HAP-1 (cell line): Measurements from ENCODE around the gene CTNNB1.
"Not testable (repeated sequence)": the region's sequence is repeated elsewhere in the genome, so short reads cannot be mapped to it uniquely, and the experiment has no call there.

Experiments used
- DNase-seq, 2 experiments: peaks; one replicate each; pipeline ENCODE4 v3.0.0-alpha.2; 2016 to 2020; ENCODE audit warnings: low spot score in 2 of 2
- H3K27me3 ChIP-seq: fragments of 250-450 bp; sonication (Bioruptor Pico); 2 replicates; pipeline ENCODE4 v1.5.1; 2020; ENCODE audit warnings: low read depth, mild to moderate bottlenecking, moderate library complexity
- H3K36me3 ChIP-seq: fragments of 250-450 bp; sonication (Bioruptor Pico); replicated peaks from 2 replicates; pipeline ENCODE4 v1.5.1; 2020; ENCODE audit warnings: mild to moderate bottlenecking
- H3K4me1 ChIP-seq: fragments of 250-450 bp; sonication (Bioruptor Pico); 2 replicates; pipeline ENCODE4 v1.5.1; 2020; ENCODE audit warnings: mild to moderate bottlenecking
- H3K4me3 ChIP-seq: fragments of 250-450 bp; sonication (Bioruptor Pico); 2 replicates; pipeline ENCODE4 v1.5.1; 2020; ENCODE audit warnings: mild to moderate bottlenecking, moderate library complexity
- H3K9me3 ChIP-seq: fragments of 250-450 bp; sonication (Bioruptor Pico); 2 replicates; pipeline ENCODE4 v1.5.1; 2020; ENCODE audit warnings: mild to moderate bottlenecking, moderate library complexity
- in situ Hi-C: fragments of 300-500 bp; cut with MboI; formaldehyde crosslinking; loops from 3 replicates; pipeline ENCODE4 v1.14.3; 2020; ENCODE audit warnings: low sequenced_read_pairs, inconsistent platforms, mixed read lengths

Gene CTNNB1

DNA sequence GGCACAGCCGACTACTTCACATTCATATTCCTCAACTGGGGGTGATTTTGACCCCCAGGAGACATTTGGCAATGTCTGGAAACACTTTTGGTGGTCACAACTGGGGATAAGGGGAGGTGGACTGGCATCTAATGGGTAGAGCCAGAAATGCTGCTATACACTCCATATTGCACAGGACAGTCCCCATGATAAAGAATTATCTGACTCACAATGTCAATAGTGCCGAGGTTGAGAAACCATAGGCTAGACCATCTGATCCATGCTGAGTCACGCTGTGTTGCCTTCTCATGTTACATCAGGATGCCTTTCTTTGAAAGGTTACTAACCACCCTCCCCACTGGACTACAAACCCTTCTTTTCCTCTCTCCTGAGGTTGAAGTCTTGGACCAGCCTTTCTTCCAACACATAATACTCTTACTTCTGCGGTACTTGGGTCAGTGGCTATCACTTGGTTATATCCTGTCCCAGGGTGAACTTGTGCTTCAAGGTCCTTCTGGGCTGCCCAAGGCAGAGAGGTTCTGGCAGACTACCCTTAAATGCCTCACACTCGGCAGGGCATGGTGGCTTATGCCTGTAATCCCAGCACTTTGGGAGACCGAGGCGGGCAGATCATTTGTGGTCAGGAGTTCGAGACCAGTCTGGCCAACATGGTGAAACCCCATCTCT lies 68.8 kb downstream of the CTNNB1 start:
- in situ Hi-C loops = no loop called here
- H3K4me3 ChIP-seq = no peak overlapping the region
- no peak for DNase-seq
- H3K9me3 ChIP-seq = no peaks in the 10 kb centered on the region
- no peaks in the 10 kb centered on the region for H3K36me3 ChIP-seq
- no peaks in the 10 kb centered on the region for H3K27me3 ChIP-seq
- no peaks in the 10 kb centered on the region for H3K4me1 ChIP-seq

DNA sequence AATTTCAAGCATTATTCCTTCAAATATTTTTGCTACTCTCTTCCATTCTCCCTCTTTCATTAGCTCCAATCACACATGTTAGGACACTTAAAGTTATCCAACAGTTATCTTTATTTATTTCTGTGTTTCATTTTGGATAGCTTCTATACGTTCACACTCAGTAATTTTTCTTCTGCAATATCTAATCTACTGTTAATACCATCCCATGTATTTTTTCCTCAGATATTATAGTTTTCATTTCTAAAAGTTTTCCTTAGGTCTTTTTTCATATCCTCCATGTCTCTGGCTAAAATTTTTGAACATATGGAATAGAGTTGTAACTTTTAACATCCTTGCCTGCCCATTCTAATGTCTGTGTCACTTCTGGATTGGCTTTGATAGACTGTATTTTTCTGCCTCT lies 73.4 kb downstream of the CTNNB1 start:
- H3K27me3 ChIP-seq = no peaks in the 10 kb centered on the region
- in situ Hi-C loops = no loop called here
- peaks cover 3% of the 10 kb centered on the region; the same call in 1 of the 2 replicates for H3K4me1 ChIP-seq

GRCh38 chr3:41274944-41275668 lies 75.8 kb downstream of the CTNNB1 start:
- H3K4me3 ChIP-seq = no peak overlapping the region
- in situ Hi-C loops = no loop called here
- no peaks in the 10 kb centered on the region for H3K9me3 ChIP-seq
- no peaks in the 10 kb centered on the region for H3K27me3 ChIP-seq
- H3K36me3 ChIP-seq = no peaks in the 10 kb centered on the region
- DNase-seq = no peak
- peaks cover 3% of the 10 kb centered on the region; the same call in 1 of the 2 replicates for H3K4me1 ChIP-seq

More for the DNA sequence above, 73.4 kb downstream of the CTNNB1 start:
- DNase-seq = no peak
- Histone ChIP-seq H3K9me3 (no peaks in the 10 kb centered on the region), H3K36me3 (no peaks in the 10 kb centered on the region), H3K4me3 (no peak overlapping the region)

DNA sequence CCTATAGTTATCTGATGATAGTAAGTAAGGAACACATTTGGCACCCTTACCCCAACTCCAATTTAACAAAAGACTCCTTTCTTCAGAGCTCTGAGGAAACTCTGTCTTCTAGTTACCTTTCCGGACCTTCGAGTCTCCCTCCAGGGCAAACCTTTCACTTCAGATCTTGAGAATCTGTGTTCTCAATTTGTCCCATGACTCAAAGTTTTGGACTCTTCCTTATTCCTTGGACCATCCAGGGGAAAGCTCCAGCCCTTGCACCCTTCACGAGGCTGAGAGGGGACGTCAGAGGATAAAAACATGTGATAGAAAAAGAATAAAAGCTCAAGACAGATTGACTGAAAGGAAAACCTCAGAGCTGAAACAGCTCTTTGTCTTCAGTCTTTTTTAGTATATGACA lies 76.9 kb downstream of the CTNNB1 start:
- H3K27me3 ChIP-seq = no peaks in the 10 kb centered on the region
- in situ Hi-C loops = no loop called here
- H3K9me3 ChIP-seq = no peaks in the 10 kb centered on the region
- H3K4me1 ChIP-seq = peaks cover 3% of the 10 kb centered on the region; the same call in 1 of the 2 replicates
- H3K36me3 ChIP-seq = no peaks in the 10 kb centered on the region
- H3K4me3 ChIP-seq = no peak overlapping the region
- DNase-seq = no peak

- Histone ChIP-seq H3K9me3 (no peaks in the 10 kb centered on the region), H3K27me3 (no peaks in the 10 kb centered on the region), H3K4me3 (no peak overlapping the region), H3K36me3 (no peaks in the 10 kb centered on the region), H3K4me1 (peaks cover 3% of the 10 kb centered on the region; the same call in 1 of the 2 replicates)
- no peak for DNase-seq
- in situ Hi-C loops = no loop called here
Observed at GRCh38 chr3:41277790-41278465, 78.6 kb downstream of the CTNNB1 start.

GRCh38 chr3:41284934-41285333 lies 85.6 kb downstream of the CTNNB1 start:
- H3K27me3 ChIP-seq, H3K36me3 ChIP-seq, H3K9me3 ChIP-seq, DNase-seq, H3K4me1 ChIP-seq, in situ Hi-C loops, H3K4me3 ChIP-seq: not testable (repeated sequence)

DNA sequence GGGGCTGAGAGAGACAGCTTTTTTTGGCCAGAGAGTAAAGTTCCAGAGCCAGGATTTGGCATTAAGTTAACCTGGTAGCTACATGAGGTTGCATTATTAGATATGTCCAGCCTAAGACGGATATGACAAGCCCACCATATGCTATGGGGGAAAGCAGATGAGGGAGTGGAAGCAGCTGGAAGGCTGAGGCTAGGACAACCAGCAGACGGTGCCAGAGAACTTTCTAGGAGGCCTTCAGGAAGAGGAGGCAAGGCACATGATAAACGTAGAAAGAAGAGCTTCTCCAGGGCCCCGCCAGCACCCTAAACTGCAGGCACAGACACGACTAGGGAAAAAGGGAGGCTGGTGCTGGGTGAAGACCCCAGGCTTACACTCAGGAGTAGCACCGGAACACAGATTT lies 87.0 kb downstream of the CTNNB1 start:
- in situ Hi-C loops = no loop called here
- no peaks in the 10 kb centered on the region for H3K36me3 ChIP-seq

DNA sequence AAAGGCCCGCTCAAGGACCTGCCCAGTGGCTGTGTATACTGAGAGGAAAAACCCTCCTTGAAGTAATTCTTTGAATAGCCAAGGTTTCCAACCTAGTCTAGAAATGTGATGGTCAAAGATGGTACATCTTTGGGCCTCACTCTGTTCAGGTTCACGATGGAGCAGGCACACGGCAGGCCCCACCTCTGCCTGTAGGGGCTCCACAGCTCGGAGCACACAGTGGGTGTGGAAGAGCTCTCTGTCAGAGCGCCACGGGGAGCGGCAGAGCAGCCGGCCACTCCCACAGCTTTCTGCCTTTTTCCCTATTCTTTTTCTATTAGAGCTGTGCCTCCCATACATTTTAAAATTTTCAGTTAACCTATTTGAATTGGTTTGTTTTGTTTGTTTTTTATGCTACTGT lies 89.5 kb downstream of the CTNNB1 start:
- Histone ChIP-seq H3K9me3 (no peaks in the 10 kb centered on the region), H3K4me1 (no peaks in the 10 kb centered on the region), H3K36me3 (no peaks in the 10 kb centered on the region), H3K27me3 (no peaks in the 10 kb centered on the region), H3K4me3 (no peak overlapping the region)
- no peak for DNase-seq
- in situ Hi-C loops = no loop called here

More for the DNA sequence above, 87.0 kb downstream of the CTNNB1 start:
- H3K4me1 ChIP-seq = no peaks in the 10 kb centered on the region
- H3K4me3 ChIP-seq = no peak overlapping the region
- DNase-seq = no peak
- no peaks in the 10 kb centered on the region for H3K9me3 ChIP-seq
- no peaks in the 10 kb centered on the region for H3K27me3 ChIP-seq
